EL (cell line): Measurements from ENCODE around the gene LPP.
"Not testable (repeated sequence)": the region's sequence is repeated elsewhere in the genome, so short reads cannot be mapped to it uniquely, and the experiment has no call there.

Source experiments
- DNase-seq: peaks from one replicate; pipeline ENCODE4 v3.0.0-alpha.2; 2016

The LPP gene

GRCh38 chr3:188605905-188606304 is 451.9 kb downstream of the LPP start:
- DNase-seq, result no peak

GRCh38 chr3:188607805-188608315 is 453.9 kb downstream of the LPP start:
- DNase-seq, result no peak

GRCh38 chr3:188608401-188608800 is 454.4 kb downstream of the LPP start:
- no peak for DNase-seq

- not testable (repeated sequence) for DNase-seq
Observed at GRCh38 chr3:188613721-188614120, 459.8 kb downstream of the LPP start.

- DNase-seq, result no peak
Observed at GRCh38 chr3:188617270-188617669, 463.3 kb downstream of the LPP start.

- DNase-seq, result no peak
Observed at GRCh38 chr3:188617988-188618701, 464.2 kb downstream of the LPP start.

- DNase-seq, result no peak
Observed at GRCh38 chr3:188620752-188621151, 466.8 kb downstream of the LPP start.

GRCh38 chr3:188624384-188624783 is 470.4 kb downstream of the LPP start:
- DNase-seq, result peak; percentile 57

- DNase-seq, result no peak
Observed at GRCh38 chr3:188624828-188625227, 470.9 kb downstream of the LPP start.

GRCh38 chr3:188627652-188628051 is 473.7 kb downstream of the LPP start:
- peak; percentile 94 for DNase-seq

- peak; percentile 95 for DNase-seq
Observed at GRCh38 chr3:188631291-188632010, 477.5 kb downstream of the LPP start.

- DNase-seq, result no peak
Observed at GRCh38 chr3:188633206-188633605, 479.2 kb downstream of the LPP start.

GRCh38 chr3:188634285-188634684 is 480.3 kb downstream of the LPP start:
- DNase-seq, result no peak

GRCh38 chr3:188635258-188636042 is 481.5 kb downstream of the LPP start:
- DNase-seq, result peak; percentile 22

GRCh38 chr3:188636292-188636691 is 482.3 kb downstream of the LPP start:
- not testable (repeated sequence) for DNase-seq

- DNase-seq, result no peak
Observed at GRCh38 chr3:188641076-188641475, 487.1 kb downstream of the LPP start.

GRCh38 chr3:188643736-188644135 is 489.8 kb downstream of the LPP start:
- DNase-seq, result no peak

- no peak for DNase-seq
Observed at GRCh38 chr3:188646592-188646991, 492.6 kb downstream of the LPP start.

- no peak for DNase-seq
Observed at GRCh38 chr3:188647237-188647636, 493.3 kb downstream of the LPP start.

GRCh38 chr3:188649521-188649920 is 495.6 kb downstream of the LPP start:
- peak; percentile 53 for DNase-seq

GRCh38 chr3:188656196-188656982 is 502.4 kb downstream of the LPP start:
- peak; percentile 44 for DNase-seq

GRCh38 chr3:188658606-188659005 is 504.6 kb downstream of the LPP start:
- DNase-seq, result no peak
